GM12865 (cell line): ENCODE measurements around the gene ATP5IF1.

Source experiments
- DNase-seq: peaks from one replicate; pipeline ENCODE4 v3.0.0; 2010; ENCODE audit warnings: low read depth
- H3K4me3 ChIP-seq: 2 replicates; pipeline ENCODE4 v1.5.1; 2011; ENCODE audit warnings: mild to moderate bottlenecking, low read depth, low read length, control low read depth
- CTCF ChIP-seq: IDR thresholded peaks from 2 replicates; pipeline ENCODE4 v1.5.1; 2011; ENCODE audit warnings: low read length, control low read depth, low read depth, inconsistent platforms; ENCODE audit not compliant: insufficient read depth; ENCODE audit errors: missing control alignments

Gene ATP5IF1

DNA sequence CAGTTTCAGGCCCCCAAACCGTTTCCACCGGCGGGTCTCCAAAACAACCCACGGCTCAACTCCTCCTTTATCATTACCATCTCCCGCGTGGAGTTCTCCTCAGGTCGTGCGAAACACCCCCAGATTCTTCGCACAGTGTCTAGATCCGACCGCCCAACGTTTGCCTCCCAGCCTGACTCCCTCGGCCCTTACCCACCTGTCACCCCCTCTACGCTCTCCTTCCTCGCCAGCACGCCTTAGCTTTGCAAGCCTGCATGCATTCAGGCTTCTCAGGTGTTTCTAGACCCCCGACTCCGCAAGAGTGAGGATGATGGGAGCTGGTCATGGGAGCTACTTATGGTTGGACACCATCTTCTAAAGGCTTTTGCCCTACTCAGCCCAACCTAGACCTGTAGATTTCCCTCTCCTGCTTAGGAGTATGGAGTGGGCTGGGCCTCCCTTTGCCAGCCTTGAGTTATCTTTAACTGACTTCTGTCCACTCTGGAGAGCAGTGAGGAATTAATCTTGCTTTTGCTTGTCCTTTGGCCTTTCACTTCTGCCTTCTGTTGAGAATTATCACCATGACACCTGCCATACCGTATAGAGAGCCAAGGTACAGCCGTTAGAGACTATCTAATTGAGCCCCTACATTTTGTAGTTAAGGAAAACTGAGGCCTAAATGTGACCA, 865 bp downstream of the ATP5IF1 start:
- DNase-seq, result no peak
- no peak for TF ChIP-seq CTCF
- peak overlapping the region; percentile 90 for H3K4me3 ChIP-seq

GRCh38 chr1:28239004-28239403, 3.1 kb downstream of the ATP5IF1 start:
- no peak overlapping the region for H3K4me3 ChIP-seq
- no peak for DNase-seq
- TF ChIP-seq CTCF, result no peak

GRCh38 chr1:28240024-28240423, 4.1 kb downstream of the ATP5IF1 start:
- H3K4me3 ChIP-seq, result no peak overlapping the region
- TF ChIP-seq CTCF, result no peak
- no peak for DNase-seq

DNA sequence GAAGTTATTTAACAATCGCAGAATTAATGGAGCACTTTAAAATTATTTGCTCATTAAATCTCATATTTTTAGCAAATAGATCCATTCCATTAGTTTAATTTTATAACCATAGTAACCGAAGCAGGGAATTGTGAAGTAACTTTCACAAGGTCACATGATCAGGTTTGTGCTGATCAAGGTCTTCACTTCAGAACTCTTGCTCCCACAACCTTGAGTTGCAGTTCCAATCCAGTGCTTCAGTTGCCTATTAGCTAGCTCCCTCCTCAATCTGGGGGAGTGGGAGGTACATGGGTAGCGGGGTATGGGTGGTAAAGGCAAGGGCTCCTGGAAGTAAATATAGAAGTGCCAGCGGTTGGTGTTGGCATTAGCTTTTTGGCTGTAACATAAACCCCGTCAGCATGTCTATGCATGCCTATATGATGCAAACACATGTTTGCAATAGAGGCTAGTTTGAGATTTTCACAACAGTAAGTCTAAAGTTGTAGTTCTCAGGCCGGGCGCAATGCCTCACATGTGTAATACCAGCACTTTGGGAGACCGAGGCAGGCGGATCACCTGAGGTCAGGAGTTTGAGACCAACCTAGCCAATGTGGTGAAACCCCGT, 5.8 kb downstream of the ATP5IF1 start:
- H3K4me3 ChIP-seq, result no peak overlapping the region
- DNase-seq, result no peak
- TF ChIP-seq CTCF, result no peak

- H3K4me3 ChIP-seq, result no peak overlapping the region
These were observed 7.9 kb downstream of the ATP5IF1 start for GRCh38 chr1:28243685-28244311.

GRCh38 chr1:28244549-28245251, 8.8 kb downstream of the ATP5IF1 start:
- no peak for TF ChIP-seq CTCF
- H3K4me3 ChIP-seq, result peak overlapping the region; percentile 85
- DNase-seq, result peak; percentile 90

More at GRCh38 chr1:28243685-28244311, 7.9 kb downstream of the ATP5IF1 start:
- TF ChIP-seq CTCF, result no peak
- DNase-seq, result no peak
